Skin of body (tissue), 2 donors: ENCODE measurements around the gene DMRT1. TPM values are rescaled to one million over a fixed set of nuclear protein-coding genes. Genes with fewer than 3 reads are reported as not detected.
"Not testable (repeated sequence)": the region's sequence is repeated elsewhere in the genome, so short reads cannot be mapped to it uniquely, and the experiment has no call there.

Source experiments
- DNase-seq: peaks from one replicate; lab custom pipeline; 2025; lab: John Stamatoyannopoulos, UW
- total RNA-seq: library from RNA; depleted of rRNA; stranded (reverse); fragments of >200 nt; gene quantifications from one replicate; pipeline ENCODE4 v1.2.3, GENCODE V29; 2014

DMRT1 gene
- total RNA-seq, 1 donor from 2014 or later, result not detected

DNA sequence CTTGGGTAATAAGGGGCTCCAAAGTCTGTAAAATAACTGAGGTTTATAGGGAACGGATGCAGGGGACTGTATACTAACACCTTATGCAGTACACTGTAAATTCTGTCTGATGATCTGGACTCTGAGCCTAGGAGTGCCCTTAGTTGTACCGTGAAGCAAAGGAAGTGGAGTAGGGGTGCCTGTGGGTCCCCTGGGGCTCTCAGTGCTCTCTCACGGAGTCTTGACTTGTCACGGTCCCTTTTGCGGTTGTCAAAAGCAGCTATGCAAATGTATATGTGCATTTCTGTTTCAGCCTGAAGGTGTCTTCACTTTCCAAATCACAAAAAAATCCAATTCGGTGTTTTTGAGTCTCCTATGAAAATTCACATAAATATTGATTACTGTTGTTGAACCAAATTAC is 17.8 kb downstream of the DMRT1 start:
- no peak for DNase-seq

GRCh38 chr9:860706-861105 is 19.2 kb downstream of the DMRT1 start:
- no peak for DNase-seq

DNA sequence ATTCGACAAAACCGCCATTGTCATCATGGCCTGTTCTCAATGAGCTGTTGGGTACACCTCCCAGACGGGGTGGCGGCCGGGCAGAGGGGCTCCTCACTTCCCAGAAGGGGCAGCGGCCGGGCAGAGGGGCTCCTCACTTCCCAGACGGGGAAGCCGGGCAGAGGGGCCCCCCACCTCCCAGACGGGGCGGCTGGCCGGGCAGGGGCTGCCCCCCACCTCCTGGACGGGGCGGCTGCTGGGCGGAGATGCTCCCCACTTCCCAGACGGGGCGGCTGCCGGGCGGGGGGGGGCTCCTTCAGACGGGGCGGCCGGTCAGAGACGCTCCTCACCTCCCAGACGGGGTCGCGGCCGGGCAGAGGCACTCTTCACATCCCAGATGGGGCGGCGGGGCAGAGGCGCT is 20.0 kb downstream of the DMRT1 start:
- DNase-seq, result not testable (repeated sequence)

- DNase-seq, result no peak
These were observed 33.8 kb downstream of the DMRT1 start for GRCh38 chr9:875119-875962.

GRCh38 chr9:876425-876824 is 34.9 kb downstream of the DMRT1 start:
- no peak for DNase-seq

DNA sequence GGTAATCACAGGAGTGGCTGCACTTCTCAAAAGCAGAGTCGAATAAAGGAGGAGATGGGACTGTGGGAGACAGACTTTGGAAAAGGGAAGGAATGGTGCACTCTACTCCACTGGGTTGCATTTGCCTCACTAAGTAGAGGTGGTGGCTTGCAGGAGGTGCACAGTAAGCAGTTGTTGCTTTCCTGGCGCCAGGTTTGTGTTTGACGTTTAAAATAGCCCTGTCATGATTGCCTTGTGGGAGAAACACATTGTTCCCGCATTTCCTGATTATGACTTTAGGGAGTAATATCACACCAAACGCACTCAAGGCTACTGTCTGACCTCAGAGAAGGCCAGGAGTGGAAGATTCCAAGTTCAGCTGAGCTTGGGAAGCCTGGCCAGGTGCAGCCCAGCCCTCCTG is 36.7 kb downstream of the DMRT1 start:
- DNase-seq, result no peak

GRCh38 chr9:880725-881124 is 39.2 kb downstream of the DMRT1 start:
- DNase-seq, result no peak

- DNase-seq, result no peak
These were observed 41.0 kb downstream of the DMRT1 start for GRCh38 chr9:882416-882924.

GRCh38 chr9:883011-883410 is 41.5 kb downstream of the DMRT1 start:
- DNase-seq, result no peak

DNA sequence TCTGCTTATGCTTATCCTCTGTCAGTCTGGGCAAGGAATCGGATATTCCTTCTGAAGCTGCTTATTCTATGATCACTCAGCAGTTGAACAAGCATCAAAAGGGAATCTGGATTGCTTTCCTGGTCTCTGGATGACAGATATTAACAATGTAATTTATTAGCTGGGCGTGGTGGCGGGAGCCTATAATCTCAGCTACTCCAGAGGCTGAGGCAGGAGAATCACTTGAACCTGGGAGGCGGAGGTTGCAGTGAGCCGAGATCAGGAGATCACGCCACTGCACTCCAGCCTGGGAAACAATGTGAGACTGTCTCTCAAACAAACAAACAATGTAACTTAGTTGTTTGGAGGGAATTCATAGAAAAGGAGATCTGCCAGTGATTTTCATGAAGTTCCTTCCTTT is 45.4 kb downstream of the DMRT1 start:
- no peak for DNase-seq

GRCh38 chr9:892123-892522 is 50.6 kb downstream of the DMRT1 start:
- DNase-seq, result no peak

DNA sequence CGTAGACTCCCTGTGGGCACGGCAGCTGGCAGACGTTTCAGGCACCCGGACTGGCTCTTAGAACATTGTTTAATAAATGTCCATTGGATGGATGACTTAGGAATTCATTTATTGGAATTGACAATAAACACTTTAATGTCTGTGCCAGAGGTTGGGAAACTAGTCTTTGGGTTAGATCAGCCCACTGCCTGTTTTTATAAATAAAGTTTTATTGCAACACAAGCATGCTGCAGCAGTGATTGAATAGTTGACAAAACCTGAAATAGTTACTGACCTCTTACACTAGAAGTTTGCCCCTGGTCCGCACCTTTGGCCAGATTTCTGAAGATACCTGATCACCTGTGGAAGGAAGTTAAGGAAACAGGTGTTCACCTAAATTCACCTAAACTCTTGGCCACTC is 51.6 kb downstream of the DMRT1 start:
- DNase-seq, result no peak

GRCh38 chr9:893843-894420 is 52.4 kb downstream of the DMRT1 start:
- DNase-seq, result no peak

DNA sequence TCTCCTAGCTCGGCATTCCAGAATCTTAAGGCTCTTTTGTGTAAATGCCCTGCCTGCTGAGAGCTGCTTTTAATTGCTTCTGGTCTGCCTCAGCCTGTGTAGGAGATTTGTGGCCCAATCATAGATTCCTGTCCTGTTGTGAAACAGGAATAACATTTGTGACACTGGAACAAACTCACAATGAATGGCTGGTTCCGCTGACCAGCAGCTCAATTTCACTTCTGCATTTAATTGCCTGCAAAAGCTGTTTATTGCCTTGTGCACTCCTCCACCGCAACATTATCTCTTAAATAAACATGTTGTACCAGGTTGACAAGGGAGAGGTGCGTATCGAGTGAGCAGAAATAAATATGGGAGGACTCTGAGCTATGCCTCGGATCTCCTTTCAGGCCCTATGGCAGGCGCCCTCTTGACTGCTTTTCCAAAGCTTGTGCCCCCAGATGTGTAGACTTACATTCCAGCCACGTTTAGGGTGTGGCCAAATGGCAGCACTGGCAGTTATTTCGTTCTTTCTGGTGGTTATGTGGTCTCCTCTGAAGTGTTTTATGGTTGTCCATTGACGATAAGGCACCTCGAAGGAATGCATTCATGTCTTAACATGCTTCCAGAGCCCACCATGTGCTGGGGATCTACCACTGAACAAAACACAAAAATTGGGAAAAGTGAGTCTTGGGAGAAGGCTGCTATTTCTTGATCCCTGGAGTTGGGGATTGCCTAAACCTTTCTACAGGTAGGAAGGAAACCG is 58.1 kb downstream of the DMRT1 start:
- no peak for DNase-seq

GRCh38 chr9:903886-904285 is 62.4 kb downstream of the DMRT1 start:
- no peak for DNase-seq

- DNase-seq, result no peak
These were observed 64.4 kb downstream of the DMRT1 start for GRCh38 chr9:905906-906305.

- no peak for DNase-seq
These were observed 67.2 kb downstream of the DMRT1 start for GRCh38 chr9:908536-909205.

- DNase-seq, result no peak
These were observed 69.5 kb downstream of the DMRT1 start for GRCh38 chr9:911005-911404.

DNA sequence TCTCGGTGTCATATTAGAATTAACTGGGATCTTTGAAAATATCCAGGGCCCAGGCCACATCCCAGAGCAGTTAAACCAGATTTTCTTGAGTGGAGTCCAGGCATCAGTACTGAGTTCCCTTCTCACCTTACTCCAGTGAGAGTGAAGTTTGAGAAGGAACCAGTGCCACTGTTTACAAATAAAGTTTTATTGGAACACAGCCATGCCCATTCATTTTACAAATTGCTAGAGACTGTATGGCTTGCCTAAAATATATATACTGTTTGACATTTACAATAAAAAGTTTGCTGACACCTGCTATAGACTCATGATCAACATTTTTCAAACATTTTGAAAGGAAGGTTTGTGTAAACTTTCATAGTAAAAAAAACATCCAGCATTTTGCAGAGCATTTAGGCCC is 71.3 kb downstream of the DMRT1 start:
- no peak for DNase-seq

- not testable (repeated sequence) for DNase-seq
These were observed 72.0 kb downstream of the DMRT1 start for GRCh38 chr9:913526-913925.

DNA sequence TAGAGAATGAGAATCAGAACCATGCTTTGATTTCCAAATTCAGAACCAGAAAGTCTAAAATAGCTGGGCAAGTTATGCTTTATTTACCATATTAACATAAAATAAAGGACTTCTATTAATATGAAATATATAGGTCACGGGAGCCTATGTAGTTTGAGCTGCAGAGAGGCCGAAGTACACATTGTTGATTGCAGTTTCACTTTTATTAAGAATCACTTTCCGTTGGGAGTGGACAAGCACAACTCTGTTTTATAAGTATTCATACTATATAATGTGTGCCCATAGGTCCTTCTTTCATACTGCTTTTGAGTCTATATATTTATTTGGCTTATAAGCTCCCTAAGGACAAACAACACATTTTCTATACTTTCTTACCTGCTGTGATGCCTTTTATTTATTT is 76.2 kb downstream of the DMRT1 start:
- no peak for DNase-seq

GRCh38 chr9:920927-921326 is 79.4 kb downstream of the DMRT1 start:
- DNase-seq, result no peak
